Measurements from ENCODE around the gene KCNQ1.

- TF ChIP-seq POLR2A (IDR thresholded peaks at IDR 0.05; ENCODE audit: low read length) (no peak), GATA1 (IDR thresholded peaks at IDR 0.05; ENCODE audit: low read depth, low read length) (no peak)
Measured at GRCh38 chr11:2805388-2806056, 360.7 kb downstream of the KCNQ1 start.
